GM21423 (cell line): ENCODE measurements around the gene WBP2.
"Not testable (repeated sequence)": the region's sequence is repeated elsewhere in the genome, so short reads cannot be mapped to it uniquely, and the experiment has no call there.

Experiments
- ATAC-seq: cut with Tn5 transposase; IDR thresholded peaks from one replicate; pipeline ENCODE4 v1.9.1; 2021; ENCODE audit warnings: mild to moderate bottlenecking, moderate library complexity; ENCODE audit not compliant: unreplicated experiment

WBP2 gene

GRCh38 chr17:75817571-75817970 lies 37.6 kb downstream of the WBP2 start:
- ATAC-seq, result no peak

GRCh38 chr17:75816693-75817092 lies 38.4 kb downstream of the WBP2 start:
- no peak for ATAC-seq

DNA sequence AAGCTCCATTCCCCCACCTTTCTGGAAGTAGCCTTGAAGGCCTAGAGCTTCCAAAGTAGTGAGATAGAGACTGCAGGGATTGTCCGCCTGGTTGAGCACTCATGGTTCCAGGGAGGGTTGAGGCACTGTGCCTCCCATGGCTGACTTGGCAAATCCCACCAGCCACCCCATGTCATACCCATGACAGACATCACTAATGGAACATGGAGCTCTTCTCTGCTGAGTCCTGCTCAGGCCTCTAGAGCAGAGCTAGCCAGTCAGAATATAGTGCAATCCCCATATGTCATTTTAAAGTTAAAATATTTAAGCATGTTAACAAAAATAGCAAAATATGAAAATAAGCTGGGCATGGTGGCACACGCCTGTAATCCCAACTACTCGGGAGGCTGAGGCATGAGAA lies 39.7 kb downstream of the WBP2 start:
- ATAC-seq, result no peak

- ATAC-seq, result no peak
Measured at GRCh38 chr17:75814900-75815373, 40.2 kb downstream of the WBP2 start.

GRCh38 chr17:75814021-75814395 lies 41.1 kb downstream of the WBP2 start:
- no peak for ATAC-seq

- ATAC-seq, result no peak
Measured at GRCh38 chr17:75813081-75814020, 41.8 kb downstream of the WBP2 start.

- ATAC-seq, result no peak
Measured at GRCh38 chr17:75812096-75813013, 42.8 kb downstream of the WBP2 start.

- ATAC-seq, result no peak
Measured at GRCh38 chr17:75811174-75811573, 44.0 kb downstream of the WBP2 start.

GRCh38 chr17:75810756-75811155 lies 44.4 kb downstream of the WBP2 start:
- not testable (repeated sequence) for ATAC-seq

DNA sequence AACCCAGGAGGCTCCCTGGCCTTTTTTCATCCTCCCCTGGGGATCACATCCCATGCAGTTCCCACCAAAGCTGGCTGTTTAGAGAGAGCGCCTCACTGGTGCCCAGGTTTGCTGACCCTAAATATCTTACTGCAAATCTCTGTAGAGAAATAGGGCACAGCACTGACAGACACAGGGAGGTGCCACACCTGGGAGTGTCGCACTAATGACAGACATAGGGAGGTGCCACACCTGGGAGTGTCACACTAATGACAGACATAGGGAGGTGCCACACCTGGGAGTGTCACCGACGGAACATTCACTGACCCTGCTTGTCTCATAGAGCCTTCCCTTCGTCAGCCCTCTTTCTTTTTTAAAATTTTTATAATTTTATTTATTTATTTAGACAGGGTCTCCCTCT lies 44.9 kb downstream of the WBP2 start:
- ATAC-seq, result no peak

DNA sequence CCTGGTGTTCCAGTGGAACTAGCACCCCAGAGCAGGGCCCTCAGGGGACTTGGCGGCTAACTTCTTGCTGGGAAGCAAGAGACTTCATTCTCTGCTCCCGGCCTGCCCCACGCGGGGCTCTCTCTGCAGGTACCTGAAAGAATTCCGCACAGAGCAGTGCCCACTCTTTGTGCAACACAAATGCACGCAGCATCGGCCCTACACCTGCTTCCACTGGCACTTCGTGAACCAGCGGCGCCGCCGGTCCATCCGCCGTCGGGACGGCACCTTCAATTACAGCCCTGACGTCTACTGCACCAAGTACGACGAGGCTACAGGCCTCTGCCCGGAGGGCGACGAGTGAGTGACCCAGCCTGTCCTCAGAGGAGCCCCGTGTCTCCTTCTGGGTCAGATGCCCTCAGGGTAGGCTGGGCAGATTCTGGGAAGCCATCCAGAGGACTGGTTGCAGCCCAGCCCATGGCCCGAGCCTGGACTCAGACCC lies 45.5 kb downstream of the WBP2 start:
- no peak for ATAC-seq

- no peak for ATAC-seq
Measured at GRCh38 chr17:75808905-75809621, 46.1 kb downstream of the WBP2 start.

- ATAC-seq, result no peak
Measured at GRCh38 chr17:75808549-75808904, 46.6 kb downstream of the WBP2 start.

DNA sequence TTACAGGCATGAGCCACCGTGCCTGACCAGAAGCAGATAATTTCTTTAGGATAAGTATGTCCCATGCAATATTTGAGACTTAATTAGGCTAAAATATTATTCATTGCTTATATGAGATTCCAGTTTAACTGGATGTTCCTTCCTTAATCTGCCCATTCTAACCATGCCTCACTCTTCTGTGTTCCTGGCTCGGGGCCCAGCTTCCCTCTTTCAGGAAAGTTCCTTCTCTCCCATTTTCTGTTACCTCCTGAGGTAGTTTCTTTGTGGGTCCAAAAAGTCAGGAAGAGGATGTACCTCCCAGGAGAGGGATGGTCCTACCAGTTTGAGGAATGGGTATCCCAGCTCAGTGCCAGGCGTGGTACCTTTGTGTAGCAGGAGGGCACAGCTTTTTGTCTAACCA lies 47.3 kb downstream of the WBP2 start:
- ATAC-seq, result no peak

- no peak for ATAC-seq
Measured at GRCh38 chr17:75806822-75807500, 48.2 kb downstream of the WBP2 start.

DNA sequence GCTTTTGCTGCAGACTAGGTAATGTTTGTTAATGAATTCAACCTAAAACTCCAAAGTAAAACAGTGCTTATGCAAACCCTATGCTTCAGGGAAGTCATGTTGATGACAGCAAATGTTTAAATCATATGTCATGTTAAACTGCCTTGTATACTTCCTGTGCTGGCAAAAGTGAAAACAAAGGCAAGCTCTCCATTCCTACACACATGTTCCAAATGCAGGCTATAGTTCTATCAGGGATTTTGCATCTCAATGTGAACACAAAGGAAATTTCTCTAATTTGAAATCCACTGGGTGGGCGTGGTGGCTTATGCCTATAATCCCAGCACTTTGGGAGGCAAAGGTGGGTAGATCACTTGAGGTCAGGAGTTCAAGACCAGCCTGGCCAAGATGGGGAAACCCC lies 51.3 kb downstream of the WBP2 start:
- ATAC-seq, result no peak

GRCh38 chr17:75799402-75799801 lies 55.7 kb downstream of the WBP2 start:
- no peak for ATAC-seq

DNA sequence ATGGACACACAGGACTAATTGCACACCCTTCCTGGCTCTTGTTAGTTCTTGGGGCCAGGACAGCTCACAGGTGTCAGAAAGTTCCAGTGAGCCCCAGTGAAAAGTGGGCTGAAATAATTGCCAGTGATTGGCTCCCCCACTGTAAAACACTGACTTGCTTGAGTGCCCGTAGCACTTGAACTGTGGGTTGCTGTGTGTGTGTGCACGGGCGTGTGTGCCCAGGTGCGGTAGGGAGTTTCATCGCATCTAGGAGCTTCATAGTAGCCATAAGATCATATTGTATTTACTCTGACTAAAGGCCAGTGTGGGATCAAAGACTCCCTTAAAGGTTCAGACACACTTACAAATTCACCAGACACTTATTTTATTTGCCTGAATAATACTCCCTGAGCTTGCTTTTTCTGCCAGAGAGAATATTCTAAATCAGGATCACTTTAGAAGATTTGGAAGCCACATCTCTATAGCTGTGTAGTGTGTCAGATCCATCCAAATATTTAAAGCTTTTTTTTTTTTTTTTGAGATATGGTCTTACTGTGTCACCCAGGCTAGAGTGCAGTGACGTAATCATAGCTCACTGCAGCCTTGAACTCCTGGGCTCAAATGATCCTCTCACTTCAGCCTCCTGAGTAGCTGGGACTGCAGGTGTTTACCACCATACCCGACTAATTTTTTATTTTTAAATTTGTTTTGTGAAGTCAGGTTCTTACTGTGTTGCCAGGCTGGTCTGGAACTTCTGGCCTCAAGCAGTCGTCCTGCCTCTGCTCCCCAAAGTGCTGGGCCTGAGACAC lies 59.1 kb downstream of the WBP2 start:
- no peak for ATAC-seq
